Superior temporal gyrus (tissue), 1 donor: ENCODE data around the gene RABEP1.
"Not testable (repeated sequence)": the region's sequence is repeated elsewhere in the genome, so short reads cannot be mapped to it uniquely, and the experiment has no call there.

ENCODE experiments used
- DNase-seq: peaks from one replicate; pipeline ENCODE4 v3.0.0-alpha.2; 2016; ENCODE audit errors: extremely low spot score

Gene RABEP1

DNA sequence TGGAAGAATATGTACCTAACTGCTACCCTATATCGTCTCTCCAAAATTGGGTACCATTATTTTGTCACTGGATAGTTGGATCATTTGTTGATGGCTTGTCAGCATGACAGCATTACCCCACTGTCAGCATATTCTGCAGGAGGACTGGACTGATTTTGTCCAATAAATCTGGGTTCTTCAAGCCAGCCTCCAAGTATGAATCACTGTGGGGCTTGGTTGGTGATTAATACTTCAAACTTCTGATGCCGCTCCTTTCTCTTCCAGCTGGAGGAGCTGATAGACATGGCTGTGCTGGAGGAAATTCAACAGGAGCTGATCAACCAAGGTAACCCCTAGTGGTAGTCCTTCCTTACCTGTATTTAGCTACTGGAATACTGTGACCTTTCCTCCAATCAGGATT, 140.4 kb downstream of the RABEP1 start:
- no peak for DNase-seq

DNA sequence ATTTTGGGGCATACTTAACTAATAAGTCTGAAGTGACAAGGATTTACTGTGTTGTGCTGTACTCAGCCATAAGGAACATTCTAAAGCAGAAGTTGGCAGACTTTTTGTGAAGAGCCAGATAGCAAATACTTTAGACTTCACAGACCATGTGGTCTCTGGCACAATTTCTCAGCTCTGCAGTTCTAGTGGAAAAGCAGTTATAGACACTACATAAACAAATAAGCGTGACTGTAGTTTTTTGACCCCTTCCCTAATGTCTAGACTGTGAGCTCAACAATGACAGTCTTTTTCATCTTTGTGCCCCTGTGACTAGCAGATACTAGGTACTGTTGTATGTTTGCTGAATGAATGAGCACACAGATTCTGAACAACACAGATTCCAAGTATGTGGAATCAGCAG, 142.8 kb downstream of the RABEP1 start:
- no peak for DNase-seq

DNA sequence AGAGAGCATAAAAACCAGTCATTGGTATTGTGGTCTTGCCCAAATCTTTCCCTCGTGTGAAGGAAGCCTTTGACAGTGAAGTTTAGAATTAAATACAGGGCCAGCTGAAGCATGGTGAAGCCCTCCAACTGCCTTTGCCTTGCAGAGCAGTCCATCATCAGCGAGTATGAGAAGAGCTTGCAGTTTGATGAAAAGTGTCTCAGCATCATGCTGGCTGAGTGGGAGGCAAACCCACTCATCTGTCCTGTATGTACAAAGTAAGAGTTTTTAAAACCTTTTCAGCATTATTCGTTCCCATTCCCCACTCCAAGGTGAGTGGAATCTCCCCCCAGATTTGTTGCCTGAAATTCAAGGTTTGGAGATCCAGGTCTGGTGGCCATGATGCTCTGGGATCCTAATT, 143.7 kb downstream of the RABEP1 start:
- DNase-seq, result no peak

DNA sequence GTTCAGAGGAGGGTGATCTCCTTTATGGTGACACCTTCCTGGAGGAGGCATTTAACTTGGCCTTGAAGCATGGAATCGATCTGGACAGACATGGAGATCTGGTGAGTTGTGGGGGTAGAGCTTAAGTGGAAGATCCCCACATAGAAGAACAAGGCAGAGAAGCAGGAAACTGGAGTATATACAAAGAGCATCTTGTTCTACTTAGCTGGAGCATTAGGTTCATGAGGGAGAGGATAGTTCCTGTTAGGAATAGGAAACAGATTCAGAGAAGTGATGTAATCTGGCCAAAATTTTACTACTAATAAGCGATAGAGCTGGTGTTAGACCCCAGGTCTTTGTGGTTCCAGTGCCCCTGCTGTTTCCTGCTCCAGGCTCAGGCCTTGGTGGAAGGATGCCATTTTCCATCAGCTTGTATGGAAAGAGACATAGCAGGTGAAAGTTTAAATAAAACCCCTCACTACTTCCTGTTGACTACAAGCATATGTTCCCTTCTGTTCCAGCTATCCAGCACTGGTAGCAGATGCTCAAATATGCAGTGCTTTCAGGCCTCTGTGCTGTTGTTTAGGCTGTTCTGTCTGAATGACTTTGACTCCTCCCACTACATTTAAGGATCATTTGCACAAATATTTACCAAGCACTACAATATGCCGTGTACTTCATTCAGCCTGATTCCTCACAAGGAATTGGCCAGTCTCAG, 147.3 kb downstream of the RABEP1 start:
- DNase-seq, result no peak

DNA sequence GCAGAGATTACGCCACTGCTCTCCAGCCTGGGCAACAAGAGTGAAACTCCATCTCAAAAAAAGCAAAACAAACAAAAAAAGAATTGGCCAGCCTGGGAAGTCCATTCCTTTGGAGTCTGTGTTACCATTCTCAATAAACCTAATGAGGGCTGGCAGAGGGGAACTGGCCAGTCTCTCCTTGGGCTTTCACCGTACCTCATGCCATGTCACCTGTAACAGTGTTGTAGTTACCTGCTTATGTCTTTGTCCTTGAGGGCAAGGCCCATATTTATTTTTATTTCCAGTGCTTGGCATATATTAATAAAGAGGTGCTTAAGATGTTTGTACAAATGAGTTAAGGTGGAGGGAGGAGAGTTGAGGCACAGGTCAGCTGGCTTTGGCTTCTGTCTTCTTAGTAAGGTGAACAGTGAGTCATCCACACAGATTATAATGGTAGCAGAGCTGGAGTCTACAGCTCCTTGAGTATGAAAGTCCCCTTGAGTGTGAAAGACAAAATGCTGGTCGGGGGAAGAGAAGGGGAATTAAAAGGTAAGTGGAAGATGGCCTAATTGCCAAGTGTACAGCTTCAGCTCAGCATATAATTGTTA, 148.4 kb downstream of the RABEP1 start:
- DNase-seq, result no peak

DNA sequence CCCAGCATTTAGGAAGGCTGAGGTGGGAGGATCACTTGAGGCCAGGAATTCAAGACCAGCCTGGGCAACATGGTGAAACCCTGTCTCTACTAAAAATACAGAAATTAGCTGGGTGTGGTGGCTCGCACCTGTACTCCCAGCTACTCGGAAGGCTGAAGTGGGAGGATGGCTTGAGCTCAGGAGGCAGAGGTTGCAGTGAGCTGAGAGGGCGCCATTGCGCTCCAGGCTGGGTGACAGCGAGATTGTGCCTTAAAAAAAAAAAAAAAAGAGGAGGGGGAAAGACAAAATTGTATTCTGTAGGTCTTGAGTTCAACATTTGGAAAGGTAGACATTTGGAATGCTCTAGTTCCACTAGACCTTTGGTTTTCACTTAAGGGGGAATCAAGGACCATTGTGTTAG, 149.2 kb downstream of the RABEP1 start:
- DNase-seq, result not testable (repeated sequence)

DNA sequence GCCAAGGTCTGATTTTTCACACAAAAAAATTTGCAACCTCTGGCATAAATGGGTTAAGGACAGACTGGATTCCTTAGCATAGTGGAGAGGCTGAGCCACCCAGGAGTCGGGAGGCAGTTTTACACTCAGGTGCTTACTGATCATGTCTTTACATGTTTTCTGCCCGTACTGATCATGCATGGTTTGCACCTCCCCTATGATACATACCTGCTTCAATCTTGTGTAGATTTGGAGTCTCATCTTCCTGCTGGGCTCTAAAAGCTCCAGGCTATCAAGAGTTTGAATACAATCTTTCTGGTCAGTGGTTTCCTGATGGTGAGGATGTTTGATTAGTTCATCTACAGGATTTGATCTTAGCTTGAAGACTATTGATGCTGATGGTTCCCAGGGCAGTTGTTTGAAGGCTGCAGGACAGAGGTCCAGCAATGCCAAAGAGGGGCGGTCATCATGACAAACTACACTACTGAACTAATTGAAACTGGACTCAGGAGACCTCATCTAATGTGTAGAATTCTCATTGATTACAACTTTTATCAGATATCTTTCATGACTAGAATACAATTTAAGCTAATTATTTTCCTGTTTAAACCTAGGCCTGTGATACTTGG, 150.0 kb downstream of the RABEP1 start:
- no peak for DNase-seq

DNA sequence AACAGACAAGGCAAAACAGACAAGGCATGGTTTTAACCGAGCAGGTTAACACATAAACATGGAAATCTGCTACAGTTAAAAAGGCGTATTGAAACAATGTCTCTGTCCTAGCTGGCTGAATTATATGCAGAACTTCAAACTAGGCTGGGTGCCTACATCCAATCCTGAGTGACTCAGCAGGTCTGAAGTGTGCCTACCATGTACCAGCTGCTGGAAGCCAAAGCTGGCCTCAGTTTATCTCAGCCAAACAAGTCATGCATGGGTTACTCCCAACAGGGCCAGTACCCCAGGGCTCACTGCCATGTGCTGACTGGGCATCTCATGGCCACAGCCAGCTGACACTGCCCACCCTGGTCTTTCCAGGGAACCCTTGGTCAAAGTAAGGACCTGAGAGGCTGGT, 152.9 kb downstream of the RABEP1 start:
- no peak for DNase-seq
